A549 treated with CpdA at 1 μM for 4 hours (cell line): ENCODE results near the gene PLCXD1. TPM values are rescaled to one million over a fixed set of nuclear protein-coding genes. Genes with fewer than 3 reads are reported as not detected.

Experiments
- total RNA-seq: library from RNA; stranded (reverse); fragments of 200-300 nt; extraction: Qiagen RNA extraction; gene quantifications from 5 replicates; pipeline ENCODE4 v1.2.3, GENCODE V29; 2022; ENCODE audit warnings: low read depth

The PLCXD1 gene, protein sequence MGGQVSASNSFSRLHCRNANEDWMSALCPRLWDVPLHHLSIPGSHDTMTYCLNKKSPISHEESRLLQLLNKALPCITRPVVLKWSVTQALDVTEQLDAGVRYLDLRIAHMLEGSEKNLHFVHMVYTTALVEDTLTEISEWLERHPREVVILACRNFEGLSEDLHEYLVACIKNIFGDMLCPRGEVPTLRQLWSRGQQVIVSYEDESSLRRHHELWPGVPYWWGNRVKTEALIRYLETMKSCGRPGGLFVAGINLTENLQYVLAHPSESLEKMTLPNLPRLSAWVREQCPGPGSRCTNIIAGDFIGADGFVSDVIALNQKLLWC
- total RNA-seq: 26.1 to 36.8 TPM (median 33.1 TPM) in 5 replicates

DNA sequence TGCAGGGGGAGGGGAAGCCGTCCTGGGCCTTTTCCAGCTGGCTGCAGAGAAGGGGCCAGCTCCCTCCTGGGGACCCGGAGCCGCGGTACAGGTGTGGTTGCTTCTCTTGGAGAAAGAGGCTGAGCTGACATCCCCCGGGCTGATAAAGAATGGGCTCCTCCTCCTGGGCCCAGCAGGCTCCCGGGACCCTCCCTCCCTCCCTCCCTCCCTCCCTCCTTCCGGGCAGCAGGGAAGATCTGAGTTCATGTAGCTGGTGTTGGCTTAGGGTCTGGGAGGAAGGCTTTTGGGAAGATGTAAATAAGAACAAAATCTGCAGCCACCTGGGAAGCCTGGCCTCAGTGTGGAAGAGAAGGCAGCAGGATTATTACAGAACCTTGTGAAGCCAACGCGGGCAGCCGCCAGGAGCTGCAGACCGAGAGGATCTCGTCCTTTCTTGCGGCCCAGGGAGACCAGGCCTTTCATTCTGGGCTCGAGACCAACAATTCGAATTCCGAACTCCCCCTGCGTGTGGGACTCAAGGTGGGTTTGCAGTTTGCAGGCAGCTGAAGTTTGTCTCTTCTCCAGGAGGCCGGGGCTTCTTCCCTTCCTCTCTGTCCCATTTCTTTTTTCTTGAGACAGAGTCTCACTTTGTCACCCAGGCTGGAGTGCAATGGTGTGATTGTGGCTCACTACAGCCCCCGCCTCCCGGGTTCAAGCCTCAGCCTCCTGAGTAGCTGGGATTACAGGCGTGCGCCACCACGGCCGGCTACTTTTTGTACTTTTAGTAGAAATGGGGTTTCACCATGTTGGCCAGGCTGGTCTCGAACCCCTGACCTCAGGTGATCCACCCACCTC is at the start of gene PLCXD1:
Gene PLCXD1, plus strand, starts transcription at position 216 of the 834 bp plus-strand sequence. CDS start 2,807 bp downstream, outside the sequence.

DNA sequence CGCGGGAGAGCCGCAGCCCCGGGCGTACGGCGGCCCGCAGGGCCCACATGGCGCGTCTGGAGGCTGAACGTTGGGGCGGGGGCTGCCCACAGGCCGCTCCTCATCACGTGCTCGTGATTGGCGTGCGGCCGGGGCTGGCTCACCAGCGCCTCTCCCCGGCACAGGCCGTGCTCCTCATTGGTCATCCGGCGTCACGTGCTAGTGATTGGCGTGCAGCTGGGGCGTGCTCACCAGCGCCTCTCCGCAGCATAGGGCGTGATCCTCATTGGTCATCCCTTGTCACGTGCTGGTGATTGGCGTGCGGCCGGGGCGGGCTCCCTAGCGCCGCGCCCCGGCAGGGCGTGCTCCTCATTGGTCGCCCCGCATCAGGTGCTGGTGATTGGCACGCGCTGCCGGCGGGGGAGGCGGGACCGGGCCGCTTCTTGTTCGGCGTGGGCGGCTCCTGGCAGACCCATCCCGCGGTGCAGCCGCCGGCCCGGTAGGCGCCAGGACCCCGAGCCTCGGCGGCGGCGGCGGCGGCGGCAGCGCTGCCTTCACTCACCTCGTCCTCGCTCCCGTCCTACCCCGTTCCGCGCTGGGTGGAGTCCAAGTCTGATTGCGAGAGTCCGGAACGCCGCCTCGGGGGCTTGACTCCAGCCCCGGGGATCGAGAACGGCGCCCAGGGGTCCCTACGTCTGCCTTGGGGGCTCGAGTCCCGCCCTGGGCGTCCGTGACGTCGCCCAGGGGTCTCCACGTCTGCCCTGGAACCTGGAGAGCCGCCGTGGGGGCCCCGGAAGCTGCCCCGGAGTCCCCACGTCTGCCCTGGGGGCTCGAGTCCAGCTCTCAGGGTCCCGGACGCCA is 37.8 kb downstream of the PLCXD1 start, which contains the start of gene GTPBP6:
Gene GTPBP6, minus strand, starts transcription at position 58 of the 840 bp plus-strand sequence. Its CDS starts 9 bp downstream, at position 49.

Other genes starting within 250 kb of the PLCXD1 start
- gene GTPBP6, start 37.4 kb downstream of the PLCXD1 start, total RNA-seq: 36.6 to 56.6 TPM (median 53.4 TPM) in 5 replicates
- 17.9 to 28.2 TPM (median 21.7 TPM) in 5 replicates for gene PPP2R3B, start 105.5 kb downstream of the PLCXD1 start, total RNA-seq